Nephron progenitor cell (in vitro differentiated cells): ENCODE measurements around the gene IRX2.
A peak's percentile ranks its signal among the peaks of the same experiment; 100 is the strongest.

Experiments
- DNase-seq: peaks from one replicate; pipeline ENCODE4 v3.0.0; 2021
- H3K27ac Mint-ChIP-seq: 2 replicates; pipeline ENCODE4 v1.8.0; 2021; ENCODE audit warnings: mild to moderate bottlenecking, moderate library complexity, mixed read lengths
- H3K27me3 Mint-ChIP-seq: 2 replicates; pipeline ENCODE4 v1.8.0; 2021; ENCODE audit warnings: mild to moderate bottlenecking, low read depth, mixed read lengths; ENCODE audit not compliant: poor library complexity
- H3K36me3 Mint-ChIP-seq: 2 replicates; pipeline ENCODE4 v1.8.0; 2021; ENCODE audit warnings: low read depth, mixed read lengths
- H3K4me1 Mint-ChIP-seq: 2 replicates; pipeline ENCODE4 v1.8.0; 2021; ENCODE audit warnings: mixed read lengths
- H3K4me3 Mint-ChIP-seq: 2 replicates; pipeline ENCODE4 v1.8.0; 2021; ENCODE audit warnings: mild to moderate bottlenecking, moderate library complexity, mixed read lengths
- H3K9me3 Mint-ChIP-seq: 2 replicates; pipeline ENCODE4 v1.8.0; 2021; ENCODE audit warnings: mild to moderate bottlenecking, moderate library complexity, mixed read lengths
- CTCF ChIP-seq: fragments of 200-600 bp; sonication (generic); IDR thresholded peaks from 2 replicates; pipeline ENCODE4 v1.5.0; 2021; ENCODE audit warnings: antibody characterized with exemption

IRX2 gene

GRCh38 chr5:2741956-2742355 is 9.5 kb downstream of the IRX2 start:
- no peak for DNase-seq
- TF ChIP-seq CTCF: no peak
- Mint-ChIP-seq H3K36me3 (peaks cover 5% of the 10 kb centered on the region), H3K27me3 (peaks cover 91% of the 10 kb centered on the region), H3K4me3 (no peak overlapping the region), H3K4me1 (peaks cover 37% of the 10 kb centered on the region), H3K27ac (no peak overlapping the region), H3K9me3 (no peaks in the 10 kb centered on the region)

GRCh38 chr5:2740876-2741555 is 10.5 kb downstream of the IRX2 start:
- peaks cover 99% of the 10 kb centered on the region for H3K27me3 Mint-ChIP-seq
- no peak for DNase-seq
- no peak for TF ChIP-seq CTCF
- peaks cover 30% of the 10 kb centered on the region for H3K4me1 Mint-ChIP-seq
- H3K27ac Mint-ChIP-seq: no peak overlapping the region
- H3K4me3 Mint-ChIP-seq: peak overlapping the region; percentile 7
- H3K36me3 Mint-ChIP-seq: no peaks in the 10 kb centered on the region
- no peaks in the 10 kb centered on the region for H3K9me3 Mint-ChIP-seq

GRCh38 chr5:2740051-2740875 is 11.2 kb downstream of the IRX2 start:
- H3K36me3 Mint-ChIP-seq: no peaks in the 10 kb centered on the region
- peak overlapping the region; percentile 32 for H3K4me3 Mint-ChIP-seq
- no peak overlapping the region for H3K27ac Mint-ChIP-seq
- H3K27me3 Mint-ChIP-seq: peaks cover 98% of the 10 kb centered on the region
- peaks cover 30% of the 10 kb centered on the region for H3K4me1 Mint-ChIP-seq
- H3K9me3 Mint-ChIP-seq: no peaks in the 10 kb centered on the region
- TF ChIP-seq CTCF: no peak
- DNase-seq: no peak

GRCh38 chr5:2739360-2740050 is 12.0 kb downstream of the IRX2 start:
- H3K4me1 Mint-ChIP-seq: peaks cover 26% of the 10 kb centered on the region
- H3K4me3 Mint-ChIP-seq: peak overlapping the region; percentile 77
- no peak for TF ChIP-seq CTCF
- H3K27ac Mint-ChIP-seq: no peak overlapping the region
- H3K36me3 Mint-ChIP-seq: no peaks in the 10 kb centered on the region
- peaks cover 98% of the 10 kb centered on the region for H3K27me3 Mint-ChIP-seq
- H3K9me3 Mint-ChIP-seq: no peaks in the 10 kb centered on the region
- peak; percentile 62 for DNase-seq

GRCh38 chr5:2738700-2739359 is 12.6 kb downstream of the IRX2 start:
- DNase-seq: no peak
- H3K4me1 Mint-ChIP-seq: peaks cover 19% of the 10 kb centered on the region
- H3K9me3 Mint-ChIP-seq: no peaks in the 10 kb centered on the region
- TF ChIP-seq CTCF: no peak
- H3K4me3 Mint-ChIP-seq: no peak overlapping the region
- H3K27ac Mint-ChIP-seq: no peak overlapping the region
- H3K36me3 Mint-ChIP-seq: no peaks in the 10 kb centered on the region
- H3K27me3 Mint-ChIP-seq: peaks cover 98% of the 10 kb centered on the region
